HUES48 (cell line): ENCODE measurements around the gene CRELD1.

ENCODE experiments used
- H3K27ac ChIP-seq: one replicate; pipeline ENCODE4 v1.7.0; 2013; ENCODE audit warnings: low read depth, low read length, inconsistent platforms
- H3K27me3 ChIP-seq: 2 replicates; pipeline ENCODE4 v1.6.1; 2013; ENCODE audit warnings: mild to moderate bottlenecking, low read length; ENCODE audit not compliant: control insufficient read depth, insufficient read depth
- H3K36me3 ChIP-seq: 2 replicates; pipeline ENCODE4 v1.6.1; 2013; ENCODE audit warnings: low read length; ENCODE audit not compliant: control insufficient read depth, insufficient read depth
- H3K4me1 ChIP-seq: 2 replicates; pipeline ENCODE4 v1.6.1; 2013; ENCODE audit warnings: mild to moderate bottlenecking, low read length; ENCODE audit not compliant: control insufficient read depth, insufficient read depth
- H3K4me3 ChIP-seq: 2 replicates; pipeline ENCODE4 v1.5.1; 2013; ENCODE audit warnings: mild to moderate bottlenecking, low read depth, low read length
- H3K9ac ChIP-seq: 2 replicates; pipeline ENCODE4 v1.6.1; 2013; ENCODE audit warnings: mild to moderate bottlenecking, low read depth, low read length, moderate library complexity
- H3K9me3 ChIP-seq: 2 replicates; pipeline ENCODE4 v1.6.1; 2013; ENCODE audit warnings: low read length; ENCODE audit not compliant: control insufficient read depth, insufficient read depth

Gene CRELD1

GRCh38 chr3:9965200-9965875 is 31.7 kb downstream of the CRELD1 start:
- Histone ChIP-seq H3K27me3 (no peaks in the 10 kb centered on the region), H3K4me3 (no peak overlapping the region), H3K9ac (no peak overlapping the region), H3K27ac (no peak overlapping the region), H3K4me1 (no peaks in the 10 kb centered on the region), H3K9me3 (no peaks in the 10 kb centered on the region), H3K36me3 (peaks cover 31% of the 10 kb centered on the region)

GRCh38 chr3:9966841-9967240 is 33.2 kb downstream of the CRELD1 start:
- H3K36me3 ChIP-seq = peaks cover 43% of the 10 kb centered on the region
- H3K4me3 ChIP-seq = no peak overlapping the region
- no peak overlapping the region for H3K27ac ChIP-seq
- H3K9me3 ChIP-seq = no peaks in the 10 kb centered on the region
- no peak overlapping the region for H3K9ac ChIP-seq
- no peaks in the 10 kb centered on the region for H3K4me1 ChIP-seq
- H3K27me3 ChIP-seq = no peaks in the 10 kb centered on the region

- Histone ChIP-seq H3K27ac (no peak overlapping the region), H3K9me3 (no peaks in the 10 kb centered on the region), H3K4me3 (no peak overlapping the region), H3K4me1 (no peaks in the 10 kb centered on the region), H3K9ac (no peak overlapping the region), H3K36me3 (peaks cover 62% of the 10 kb centered on the region), H3K27me3 (no peaks in the 10 kb centered on the region)
Observed at GRCh38 chr3:9969632-9970019, 36.0 kb downstream of the CRELD1 start.

- Histone ChIP-seq H3K4me1 (no peaks in the 10 kb centered on the region), H3K27me3 (no peaks in the 10 kb centered on the region), H3K4me3 (no peak overlapping the region), H3K9ac (no peak overlapping the region), H3K9me3 (no peaks in the 10 kb centered on the region), H3K36me3 (peaks cover 64% of the 10 kb centered on the region), H3K27ac (no peak overlapping the region)
Observed at GRCh38 chr3:9970020-9970652, 36.5 kb downstream of the CRELD1 start.

- no peaks in the 10 kb centered on the region for H3K9me3 ChIP-seq
- no peak overlapping the region for H3K4me3 ChIP-seq
- no peaks in the 10 kb centered on the region for H3K27me3 ChIP-seq
- peak overlapping the region; percentile 50 for H3K27ac ChIP-seq
- no peaks in the 10 kb centered on the region for H3K4me1 ChIP-seq
- H3K36me3 ChIP-seq = peaks cover 57% of the 10 kb centered on the region
- no peak overlapping the region for H3K9ac ChIP-seq
Observed at GRCh38 chr3:9976721-9977709, 43.4 kb downstream of the CRELD1 start.

GRCh38 chr3:9978710-9979305 is 45.2 kb downstream of the CRELD1 start:
- H3K4me1 ChIP-seq = no peaks in the 10 kb centered on the region
- H3K36me3 ChIP-seq = peaks cover 44% of the 10 kb centered on the region
- H3K4me3 ChIP-seq = no peak overlapping the region
- H3K9me3 ChIP-seq = no peaks in the 10 kb centered on the region
- no peak overlapping the region for H3K9ac ChIP-seq
- no peaks in the 10 kb centered on the region for H3K27me3 ChIP-seq
- no peak overlapping the region for H3K27ac ChIP-seq

- H3K9me3 ChIP-seq = no peaks in the 10 kb centered on the region
- no peak overlapping the region for H3K4me3 ChIP-seq
- H3K36me3 ChIP-seq = peaks cover 38% of the 10 kb centered on the region
- H3K4me1 ChIP-seq = no peaks in the 10 kb centered on the region
- H3K27ac ChIP-seq = no peak overlapping the region
- H3K9ac ChIP-seq = no peak overlapping the region
- H3K27me3 ChIP-seq = no peaks in the 10 kb centered on the region
Observed at GRCh38 chr3:9980251-9980650, 46.6 kb downstream of the CRELD1 start.

GRCh38 chr3:9986230-9986725 is 52.6 kb downstream of the CRELD1 start:
- H3K9me3 ChIP-seq = no peaks in the 10 kb centered on the region
- H3K27me3 ChIP-seq = no peaks in the 10 kb centered on the region
- peak overlapping the region; percentile 98 for H3K9ac ChIP-seq
- H3K36me3 ChIP-seq = peaks cover 18% of the 10 kb centered on the region
- peak overlapping the region; percentile 77 for H3K27ac ChIP-seq
- H3K4me1 ChIP-seq = peaks cover 7% of the 10 kb centered on the region; the same call in 1 of the 2 replicates
- H3K4me3 ChIP-seq = peak overlapping the region; percentile 100

GRCh38 chr3:9994086-9994844 is 60.6 kb downstream of the CRELD1 start:
- Histone ChIP-seq H3K9ac (no peak overlapping the region), H3K27me3 (no peaks in the 10 kb centered on the region), H3K27ac (no peak overlapping the region), H3K36me3 (peaks cover 52% of the 10 kb centered on the region), H3K4me1 (no peaks in the 10 kb centered on the region), H3K4me3 (no peak overlapping the region), H3K9me3 (no peaks in the 10 kb centered on the region)
